HL-60 (cell line): ENCODE data around the gene BMPR2.

ENCODE experiments used
- CTCF ChIP-seq: IDR thresholded peaks from one replicate; pipeline ENCODE4 v1.5.1; 2011; ENCODE audit warnings: low read length, control low read depth, inconsistent platforms; ENCODE audit not compliant: insufficient read depth
- POLR2AphosphoS5 ChIP-seq: IDR thresholded peaks from 2 replicates; pipeline ENCODE4 v1.6.1; 2012; ENCODE audit warnings: low read depth
- TF ChIP-seq, protein P1 (sequence below): IDR thresholded peaks from 2 replicates; pipeline ENCODE4 v1.6.1; 2012; ENCODE audit warnings: low read depth; ENCODE audit not compliant: insufficient replicate concordance

- TF ChIP-seq CTCF (no peak), POLR2AphosphoS5 (no peak)
- TF ChIP-seq, protein P1, sequence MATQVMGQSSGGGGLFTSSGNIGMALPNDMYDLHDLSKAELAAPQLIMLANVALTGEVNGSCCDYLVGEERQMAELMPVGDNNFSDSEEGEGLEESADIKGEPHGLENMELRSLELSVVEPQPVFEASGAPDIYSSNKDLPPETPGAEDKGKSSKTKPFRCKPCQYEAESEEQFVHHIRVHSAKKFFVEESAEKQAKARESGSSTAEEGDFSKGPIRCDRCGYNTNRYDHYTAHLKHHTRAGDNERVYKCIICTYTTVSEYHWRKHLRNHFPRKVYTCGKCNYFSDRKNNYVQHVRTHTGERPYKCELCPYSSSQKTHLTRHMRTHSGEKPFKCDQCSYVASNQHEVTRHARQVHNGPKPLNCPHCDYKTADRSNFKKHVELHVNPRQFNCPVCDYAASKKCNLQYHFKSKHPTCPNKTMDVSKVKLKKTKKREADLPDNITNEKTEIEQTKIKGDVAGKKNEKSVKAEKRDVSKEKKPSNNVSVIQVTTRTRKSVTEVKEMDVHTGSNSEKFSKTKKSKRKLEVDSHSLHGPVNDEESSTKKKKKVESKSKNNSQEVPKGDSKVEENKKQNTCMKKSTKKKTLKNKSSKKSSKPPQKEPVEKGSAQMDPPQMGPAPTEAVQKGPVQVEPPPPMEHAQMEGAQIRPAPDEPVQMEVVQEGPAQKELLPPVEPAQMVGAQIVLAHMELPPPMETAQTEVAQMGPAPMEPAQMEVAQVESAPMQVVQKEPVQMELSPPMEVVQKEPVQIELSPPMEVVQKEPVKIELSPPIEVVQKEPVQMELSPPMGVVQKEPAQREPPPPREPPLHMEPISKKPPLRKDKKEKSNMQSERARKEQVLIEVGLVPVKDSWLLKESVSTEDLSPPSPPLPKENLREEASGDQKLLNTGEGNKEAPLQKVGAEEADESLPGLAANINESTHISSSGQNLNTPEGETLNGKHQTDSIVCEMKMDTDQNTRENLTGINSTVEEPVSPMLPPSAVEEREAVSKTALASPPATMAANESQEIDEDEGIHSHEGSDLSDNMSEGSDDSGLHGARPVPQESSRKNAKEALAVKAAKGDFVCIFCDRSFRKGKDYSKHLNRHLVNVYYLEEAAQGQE, result no peak
Observed at GRCh38 chr2:202355993-202356505, 20.1 kb upstream of the BMPR2 start.
